ENCODE data around the gene CNOT6.

DNA sequence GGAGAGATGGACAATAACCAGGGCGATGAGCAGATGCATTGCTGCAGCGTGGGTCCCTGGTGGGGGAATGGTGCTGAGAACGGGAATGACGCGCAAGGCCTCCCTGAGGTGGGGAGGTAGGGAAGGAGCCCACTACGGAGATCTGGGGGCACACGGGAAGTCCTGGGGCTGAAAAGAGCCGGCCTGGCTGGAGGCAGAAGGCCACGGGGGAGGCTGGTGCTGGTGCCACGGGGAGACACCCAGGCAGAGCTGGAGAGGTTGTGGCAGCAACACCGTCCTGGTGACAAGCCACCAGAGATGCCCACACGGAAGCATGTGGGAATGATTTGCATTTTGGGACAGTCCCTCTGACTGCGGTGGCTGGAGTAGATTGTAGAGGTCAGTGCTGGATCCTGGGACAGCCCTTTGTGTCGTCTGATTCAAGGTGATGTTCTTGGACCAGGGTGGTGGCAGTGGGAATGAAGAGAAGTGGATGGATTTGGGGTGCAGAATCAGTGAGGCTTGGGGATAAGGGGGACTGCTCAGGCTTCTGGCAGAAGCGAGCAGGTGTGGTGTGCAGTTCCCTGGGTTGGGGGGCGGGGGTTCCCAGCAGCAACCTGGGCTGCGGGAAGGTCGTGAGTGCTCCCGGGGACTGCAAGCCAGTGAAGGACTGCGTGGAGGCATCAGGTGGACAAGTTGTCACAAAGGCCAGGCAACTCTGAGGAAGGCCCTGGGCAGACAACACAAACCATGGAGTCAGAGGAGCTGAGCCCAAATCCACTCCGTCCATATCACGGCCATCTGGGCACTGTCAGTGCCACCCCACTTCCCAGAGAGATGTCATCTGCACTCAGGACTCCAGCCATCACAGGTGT, 25.2 kb upstream of the CNOT6 start:
- TF ChIP-seq, protein P1, sequence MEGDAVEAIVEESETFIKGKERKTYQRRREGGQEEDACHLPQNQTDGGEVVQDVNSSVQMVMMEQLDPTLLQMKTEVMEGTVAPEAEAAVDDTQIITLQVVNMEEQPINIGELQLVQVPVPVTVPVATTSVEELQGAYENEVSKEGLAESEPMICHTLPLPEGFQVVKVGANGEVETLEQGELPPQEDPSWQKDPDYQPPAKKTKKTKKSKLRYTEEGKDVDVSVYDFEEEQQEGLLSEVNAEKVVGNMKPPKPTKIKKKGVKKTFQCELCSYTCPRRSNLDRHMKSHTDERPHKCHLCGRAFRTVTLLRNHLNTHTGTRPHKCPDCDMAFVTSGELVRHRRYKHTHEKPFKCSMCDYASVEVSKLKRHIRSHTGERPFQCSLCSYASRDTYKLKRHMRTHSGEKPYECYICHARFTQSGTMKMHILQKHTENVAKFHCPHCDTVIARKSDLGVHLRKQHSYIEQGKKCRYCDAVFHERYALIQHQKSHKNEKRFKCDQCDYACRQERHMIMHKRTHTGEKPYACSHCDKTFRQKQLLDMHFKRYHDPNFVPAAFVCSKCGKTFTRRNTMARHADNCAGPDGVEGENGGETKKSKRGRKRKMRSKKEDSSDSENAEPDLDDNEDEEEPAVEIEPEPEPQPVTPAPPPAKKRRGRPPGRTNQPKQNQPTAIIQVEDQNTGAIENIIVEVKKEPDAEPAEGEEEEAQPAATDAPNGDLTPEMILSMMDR (tag by site-specific recombination; IDR thresholded peaks at IDR 0.05): no peak
- TF ChIP-seq ZNF600 (tag by site-specific recombination; IDR thresholded peaks at IDR 0.05): no peak
